ENCODE results near the gene VAMP2. TPM values are rescaled to one million over a fixed set of nuclear protein-coding genes. Genes with fewer than 3 reads are reported as not detected.

VAMP2 gene
- total and polyA plus RNA-seq, 9 donors: 35.5 to 233 (median 118) TPM

- intact Hi-C loops (cut with DNase I): loop anchor here (2.0 to 10.0 kb wide), 9 partner anchors 57 to 175 kb away; partner anchors contain the start of genes RANGRF (in 2 of the 4), SLC25A35 (in 1 of the 4) and TMEM107 (in 1 of the 4)
- no peaks in the 10 kb centered on the region for H3K36me3 ChIP-seq
- TF ChIP-seq EP300 (IDR thresholded peaks at IDR 0.05): no peak
- TF ChIP-seq CTCF (IDR thresholded peaks at IDR 0.05): peak in 1 of 3 donors; percentile 43
- WGBS, 3 donors: 0 to 1% (median 1%) methylated on average over 28 of the region's 28 CpGs
- H3K4me3 ChIP-seq: peak overlapping the region; percentile 58
- H3K27me3 ChIP-seq: no peaks in the 10 kb centered on the region
- H3K4me1 ChIP-seq (ENCODE audit: insufficient read depth): peaks cover 14% of the 10 kb centered on the region
- H3K9me3 ChIP-seq: no peaks in the 10 kb centered on the region
- H3K27ac ChIP-seq: peak overlapping the region; percentile 52 to 69
- DNase-seq: peak; percentile 76 to 88 (median 84)
Observed at GRCh38 chr17:8119581-8120519, 42.9 kb downstream of the VAMP2 start.

DNA sequence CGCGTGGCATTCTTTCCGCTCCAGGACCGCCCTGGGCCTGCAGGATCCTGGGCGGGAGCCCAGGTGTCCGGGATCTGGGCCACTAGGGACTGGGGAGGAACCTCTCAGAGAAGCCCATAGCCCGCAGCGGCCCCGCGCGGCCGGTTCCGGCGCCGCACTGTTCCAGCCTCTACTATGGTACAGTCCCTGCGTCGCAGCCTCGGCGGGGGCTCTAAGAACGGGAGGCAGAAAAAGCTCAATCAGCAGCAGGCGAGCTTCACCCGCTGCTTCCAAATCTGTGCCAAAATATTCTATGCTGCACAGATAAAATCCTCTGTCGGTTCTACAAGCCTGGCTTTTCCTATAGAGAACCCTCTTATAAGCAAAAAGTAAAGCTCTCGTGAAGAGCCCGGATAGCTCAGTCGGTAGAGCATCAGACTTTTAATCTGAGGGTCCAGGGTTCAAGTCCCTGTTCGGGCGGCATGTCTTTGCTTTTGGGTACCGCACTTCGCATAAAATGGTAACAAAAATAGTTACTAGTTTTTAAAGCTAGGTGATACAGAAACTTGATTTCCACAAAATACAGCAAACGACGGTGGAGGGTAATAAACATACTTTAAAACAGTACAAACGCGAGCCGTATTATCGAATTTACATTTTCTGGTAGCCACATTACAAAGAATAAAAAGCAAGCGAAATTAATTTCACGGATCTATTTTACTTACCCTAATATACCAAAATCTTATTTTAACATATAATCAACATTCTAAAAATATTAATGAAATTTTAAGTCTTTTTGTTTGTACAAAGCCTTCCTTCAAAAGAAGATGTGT, 43.8 kb downstream of the VAMP2 start:
- Histone ChIP-seq H3K36me3 (no peaks in the 10 kb centered on the region), H3K27me3 (no peaks in the 10 kb centered on the region), H3K27ac (peak overlapping the region; percentile 52 to 69), H3K4me3 (peak overlapping the region; percentile 58), H3K9me3 (no peaks in the 10 kb centered on the region), H3K4me1 (ENCODE audit: insufficient read depth) (peaks cover 13% of the 10 kb centered on the region)
- intact Hi-C loops (cut with DNase I): loop anchor here (2.0 to 10.0 kb wide), 4 partner anchors 68 to 176 kb away; partner anchors contain the start of genes RANGRF (in 2 of the 4) and SLC25A35 (in 1 of the 4)
- peak; percentile 84 to 92 (median 89) for DNase-seq
- WGBS, 3 donors: 0 to 1% (median 0%) methylated on average over 38 of the region's 38 CpGs
- TF ChIP-seq CTCF (IDR thresholded peaks at IDR 0.05) (peak; percentile 87 to 95 (median 88)), POLR2A (IDR thresholded peaks at IDR 0.05) (no peak)

DNA sequence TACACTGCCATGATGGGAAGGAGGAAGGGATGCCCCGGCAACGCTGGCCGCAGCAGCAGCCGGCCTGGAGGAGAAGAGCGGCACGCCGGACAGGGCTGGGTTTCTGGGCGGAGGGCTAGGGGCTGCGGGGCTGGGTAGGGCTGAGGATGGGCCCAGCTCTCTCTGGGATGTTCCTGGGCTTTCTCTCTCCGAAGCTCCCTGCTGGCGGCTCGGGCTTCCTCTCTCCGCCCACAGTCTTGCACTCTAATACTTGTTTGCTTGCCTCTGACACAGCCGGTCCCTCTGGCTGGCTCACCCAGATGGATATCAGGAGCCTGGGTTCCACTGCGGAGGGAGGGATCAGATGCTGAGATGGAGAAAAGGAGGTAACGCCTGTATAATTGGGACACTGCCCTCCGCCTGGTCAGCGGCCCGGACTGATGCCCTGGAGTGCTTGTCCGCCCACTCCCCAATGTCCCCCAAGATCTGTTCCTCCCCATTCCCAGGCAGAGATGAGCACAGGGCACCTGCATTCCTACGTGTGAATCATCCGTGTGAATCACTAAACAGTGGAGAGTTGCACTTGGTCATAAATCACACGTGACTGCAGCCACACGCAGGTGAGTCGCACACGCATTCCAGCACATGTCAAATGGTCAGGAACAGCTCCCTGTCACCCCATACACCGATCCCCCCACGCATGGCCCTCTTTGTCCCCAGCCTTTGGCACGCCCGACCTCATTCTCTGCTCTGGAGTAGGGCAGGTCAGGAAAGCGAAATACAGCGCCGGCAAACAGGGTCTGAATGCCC, 44.6 kb downstream of the VAMP2 start, which contains the start of gene ALOXE3:
TSS of gene ALOXE3 (minus strand) at position 535 of the 789 bp plus-strand sequence. CDS start at position 11, 524 bp downstream.
- intact Hi-C loops (cut with DNase I): loop anchor here (2.0 to 10.0 kb wide), 4 partner anchors 69 to 177 kb away; partner anchors contain the start of genes RANGRF (in 2 of the 4) and SLC25A35 (in 1 of the 4)
- Histone ChIP-seq H3K27ac (peak within 1 kb of the TSS; percentile 52 to 69), H3K4me3 (peak within 1 kb of the TSS; percentile 58), H3K36me3 (no peaks in the 10 kb centered on the region), H3K9me3 (no peaks in the 10 kb centered on the region), H3K27me3 (no peaks in the 10 kb centered on the region), H3K4me1 (ENCODE audit: insufficient read depth) (peaks cover 9% of the 10 kb centered on the region)
- WGBS, 3 donors: 0 to 2% (median 1%) methylated on average over 33 of the region's 33 CpGs
- no peak for TF ChIP-seq POLR2A (IDR thresholded peaks at IDR 0.05)
- TF ChIP-seq EP300 (IDR thresholded peaks at IDR 0.05): no peak
- peak; percentile 23 to 56 (median 52) for DNase-seq

GRCh38 chr17:8117367-8117979, 45.3 kb downstream of the VAMP2 start:
- peak overlapping the region; percentile 58 for H3K4me3 ChIP-seq
- intact Hi-C loops (cut with DNase I): loop anchor here in 3 of 4 donors (5.0 to 10.0 kb wide), 3 partner anchors 167 to 177 kb away; partner anchors contain the start of genes RANGRF (in 2 of the 3) and SLC25A35 (in 1 of the 3)
- H3K9me3 ChIP-seq: no peaks in the 10 kb centered on the region
- peak in 2 of 5 donors; percentile 33 to 39 for DNase-seq
- no peaks in the 10 kb centered on the region for H3K27me3 ChIP-seq
- TF ChIP-seq POLR2A (IDR thresholded peaks at IDR 0.05): no peak
- no peak for TF ChIP-seq CTCF (IDR thresholded peaks at IDR 0.05)
- no peak for TF ChIP-seq EP300 (IDR thresholded peaks at IDR 0.05)
- no peaks in the 10 kb centered on the region for H3K36me3 ChIP-seq
- H3K27ac ChIP-seq: no peak overlapping the region
- 11 to 15% (median 14%) methylated on average over 18 of the region's 18 CpGs for WGBS, 3 donors
- H3K4me1 ChIP-seq (ENCODE audit: insufficient read depth): peaks cover 9% of the 10 kb centered on the region

Data from ovary (tissue), 9 donors.